ENCODE data around the gene UCK2.

The UCK2 gene

DNA sequence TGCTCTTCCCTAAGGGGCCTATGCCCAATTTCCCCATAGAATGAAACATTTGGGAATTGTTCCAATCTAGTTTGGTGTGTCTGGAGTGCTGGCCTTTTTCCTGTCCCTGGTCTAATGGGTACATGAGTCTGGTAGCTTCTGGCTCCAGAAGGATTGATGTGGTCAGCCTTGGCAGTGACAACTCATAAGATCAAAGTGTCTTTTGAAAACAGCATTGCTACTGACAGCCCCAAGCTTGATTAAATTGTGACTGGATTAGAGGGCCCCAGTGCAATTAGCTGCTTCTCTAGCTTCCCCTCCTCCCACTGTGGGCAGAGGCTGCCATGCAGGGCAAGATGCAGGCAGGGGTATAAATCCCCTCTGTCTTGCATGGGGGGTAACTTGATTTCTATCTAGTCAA is 130.9 kb downstream of the UCK2 start:
- DNase-seq (ENCODE audit: extremely low read depth, low read depth): no peak
- no peak for TF ChIP-seq CTCF (IDR thresholded peaks at IDR 0.05; ENCODE audit: low read depth, low read length)

DNA sequence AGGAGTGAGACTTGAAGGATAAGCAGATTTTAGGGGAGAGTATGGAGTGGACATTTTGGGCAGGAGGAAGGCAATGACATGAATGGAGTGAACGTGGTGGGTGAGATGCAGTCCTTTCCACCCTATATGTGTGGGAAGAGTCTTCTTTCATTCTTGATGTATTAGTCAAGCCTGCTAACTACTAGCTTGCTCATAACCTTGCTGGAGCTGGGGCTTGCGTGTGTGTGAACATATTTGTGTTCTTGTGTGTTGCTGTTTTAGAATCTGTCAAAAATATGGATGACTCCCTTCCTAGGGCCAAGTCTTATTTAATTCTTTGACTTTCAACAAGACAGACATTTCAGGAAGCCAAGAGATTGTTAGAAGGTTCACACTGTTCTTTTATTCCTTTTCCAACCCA is 132.7 kb downstream of the UCK2 start:
- DNase-seq (ENCODE audit: extremely low read depth, low read depth): no peak
- TF ChIP-seq CTCF (IDR thresholded peaks at IDR 0.05; ENCODE audit: low read depth, low read length): no peak

DNA sequence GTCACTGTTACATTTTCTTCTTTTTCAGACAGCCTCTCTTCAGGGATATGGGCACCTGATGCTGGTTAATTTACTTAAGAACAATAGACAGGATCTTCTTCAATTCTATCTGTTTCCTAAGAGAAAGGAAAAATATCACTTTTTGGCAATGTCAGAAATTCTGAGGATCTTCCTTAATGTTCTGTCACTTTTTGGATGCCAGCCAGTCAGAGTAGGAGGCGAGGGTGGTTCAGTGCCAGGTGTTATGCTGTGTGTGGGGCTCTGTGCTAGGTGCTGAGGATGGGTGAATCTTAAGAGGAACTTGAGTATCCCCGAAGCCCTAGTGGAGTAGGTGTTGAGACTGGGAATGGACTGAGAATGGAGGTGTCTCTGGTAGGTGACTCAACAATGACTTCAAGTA is 133.5 kb downstream of the UCK2 start:
- TF ChIP-seq CTCF (IDR thresholded peaks at IDR 0.05; ENCODE audit: low read depth, low read length): no peak
- DNase-seq (ENCODE audit: extremely low read depth, low read depth): no peak
